Stimulated activated CD4-positive, alpha-beta T cell treated with anti-CD3 and anti-CD28 coated beads, TNF-alpha, amount 100 ng/mL, for 4 hours (primary cell): ENCODE measurements around the gene BRINP2.

Experiments
- DNase-seq, 3 experiments: peaks; one replicate each; pipeline ENCODE4 v3.0.0-alpha.2; 2020; ENCODE audit warnings: low read depth in 3 of 3

BRINP2 gene

GRCh38 chr1:177170756-177171535 is at the start of gene BRINP2:
Gene BRINP2 (plus strand): TSS chr1:177170958. CDS start chr1:177229877, 58,919 bp downstream.
- DNase-seq, result no peak

DNA sequence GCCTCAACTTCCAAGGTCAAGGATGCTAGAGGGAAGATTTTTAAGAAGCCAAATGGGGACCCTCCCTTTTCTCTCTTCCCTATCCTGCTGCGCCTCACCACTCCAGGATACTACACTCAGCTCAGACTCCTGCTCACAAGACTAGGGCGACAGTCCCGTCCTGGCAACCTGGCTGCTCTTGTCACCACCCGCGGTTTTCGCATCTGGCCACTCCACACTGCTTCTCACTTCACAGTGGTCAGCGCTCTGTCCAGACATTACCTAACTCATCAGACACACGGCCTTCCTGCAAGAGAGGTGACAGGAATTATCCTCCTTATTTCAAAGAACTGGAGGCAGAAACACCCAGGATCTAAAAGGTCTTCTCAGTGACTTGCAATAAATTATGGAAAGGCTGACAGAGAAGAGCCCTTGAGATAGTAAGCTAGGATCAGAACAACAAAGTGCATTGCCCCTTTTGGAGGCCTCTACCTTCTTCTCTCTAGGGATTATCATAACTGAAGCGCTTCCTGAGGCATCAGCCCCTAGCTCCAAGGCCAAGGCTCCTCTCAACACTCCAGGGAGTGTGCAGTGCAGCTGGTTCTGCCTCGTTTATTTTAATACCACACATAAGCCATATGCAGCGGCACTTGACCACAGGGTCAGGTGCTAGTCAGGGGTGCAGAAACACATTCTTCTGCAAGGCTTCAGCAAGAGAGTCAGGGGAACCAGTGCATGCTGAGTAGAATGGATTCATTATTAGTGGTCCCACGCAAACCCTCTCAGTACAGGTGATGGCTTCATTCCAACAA is 48.1 kb upstream of the BRINP2 start:
- no peak for DNase-seq

DNA sequence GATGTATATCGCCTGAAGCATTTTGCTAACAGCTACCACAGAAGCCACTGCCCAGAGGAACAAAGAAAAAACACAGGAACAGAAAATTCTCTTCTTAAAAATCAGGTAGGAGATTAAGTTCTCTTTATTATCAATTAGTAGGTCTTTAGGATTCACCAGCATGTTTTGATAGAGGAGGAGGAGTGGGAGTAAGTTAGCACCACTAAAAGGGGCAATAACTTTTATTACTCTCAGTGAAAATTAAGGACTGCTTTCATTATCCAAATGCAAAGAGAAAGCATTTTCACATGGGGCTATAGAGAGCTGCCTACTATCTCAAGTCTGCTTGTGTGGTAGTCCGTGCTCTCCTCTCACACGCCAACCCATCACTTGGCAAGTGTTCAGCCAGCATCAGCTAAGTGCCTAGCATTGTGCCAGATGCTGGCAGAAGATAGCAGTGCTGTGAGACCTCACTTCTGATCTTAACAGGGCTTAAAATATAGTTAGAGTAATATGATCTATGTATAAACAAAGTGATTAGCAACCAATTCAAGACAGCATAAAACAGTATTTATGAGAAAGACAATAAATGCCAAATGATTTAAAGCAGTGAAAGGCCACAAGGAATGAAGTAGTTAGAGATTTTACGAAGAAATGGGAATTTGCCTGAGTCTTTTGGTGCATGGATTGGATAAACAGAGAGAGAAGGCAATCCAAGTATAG is 46.0 kb upstream of the BRINP2 start:
- no peak for DNase-seq

DNA sequence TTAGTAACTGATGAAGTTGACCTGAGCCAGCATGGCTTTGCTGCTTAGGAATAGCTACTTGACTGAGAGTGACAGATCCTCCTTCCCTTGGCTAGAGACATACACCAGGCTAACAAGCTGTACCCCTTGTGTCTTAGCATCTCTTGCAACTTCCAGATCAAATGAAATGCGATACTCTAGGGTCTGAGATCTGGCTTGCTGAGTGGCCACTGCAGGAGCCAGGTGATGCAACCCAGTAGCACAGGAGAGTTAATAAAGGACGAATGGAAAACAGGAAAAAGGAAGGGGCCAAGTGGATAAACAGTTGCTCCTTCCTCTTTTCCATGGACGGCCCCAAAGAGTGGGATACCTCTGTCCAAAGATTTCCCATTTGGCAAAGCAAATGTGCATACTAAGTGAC is 44.5 kb upstream of the BRINP2 start:
- DNase-seq, result no peak

DNA sequence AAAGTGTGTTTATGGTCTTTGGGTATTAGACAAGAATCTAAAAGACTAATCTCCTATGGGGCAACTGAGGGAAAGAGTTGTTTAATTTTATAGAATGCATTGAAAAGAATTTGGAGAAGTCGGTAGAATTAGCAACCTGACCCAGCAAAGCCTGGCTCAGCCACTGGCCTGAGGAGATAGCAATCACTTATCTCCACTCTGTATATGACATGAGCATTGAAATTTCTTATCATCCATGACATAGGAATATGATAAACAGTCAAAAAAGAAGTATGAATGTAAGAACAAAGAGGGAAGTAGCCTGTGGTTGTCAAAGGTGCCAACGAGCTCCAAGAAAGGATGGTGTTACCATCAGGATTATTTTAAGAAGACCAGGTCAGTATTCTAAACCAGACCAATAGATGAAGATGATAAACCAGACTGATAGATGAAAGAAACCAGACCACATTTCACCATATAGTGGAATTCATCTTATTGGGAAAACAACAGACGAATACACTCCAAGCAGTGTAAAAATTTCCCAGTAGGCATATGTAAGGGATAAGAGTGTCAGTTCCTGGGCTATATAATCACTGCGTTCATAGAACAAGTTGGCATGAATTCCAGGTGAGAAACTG is 42.0 kb upstream of the BRINP2 start:
- DNase-seq, result no peak

- no peak for DNase-seq
Observed at GRCh38 chr1:177130451-177130945, 40.3 kb upstream of the BRINP2 start.

- DNase-seq, result no peak
Observed at GRCh38 chr1:177131723-177132122, 39.0 kb upstream of the BRINP2 start.

DNA sequence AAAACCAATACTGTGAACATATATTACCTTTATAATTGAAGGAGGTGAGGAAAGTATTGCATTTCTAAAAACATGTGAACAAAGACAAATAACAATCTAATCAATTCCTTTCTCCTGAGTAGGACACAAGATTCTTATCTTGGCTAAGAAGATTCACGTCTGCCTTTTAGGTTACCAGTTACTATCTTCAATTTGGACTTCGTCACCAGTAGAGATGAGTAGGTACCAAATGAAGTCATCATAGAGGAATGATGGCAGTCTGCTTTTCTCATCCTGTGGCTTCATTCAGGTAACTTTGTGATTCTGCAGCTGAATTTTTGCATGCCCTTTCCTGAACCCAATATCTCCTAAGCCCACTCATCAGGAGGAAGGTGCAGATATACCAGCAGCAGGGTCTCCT is 38.6 kb upstream of the BRINP2 start:
- no peak for DNase-seq

GRCh38 chr1:177133977-177134538 is 36.7 kb upstream of the BRINP2 start:
- no peak for DNase-seq

DNA sequence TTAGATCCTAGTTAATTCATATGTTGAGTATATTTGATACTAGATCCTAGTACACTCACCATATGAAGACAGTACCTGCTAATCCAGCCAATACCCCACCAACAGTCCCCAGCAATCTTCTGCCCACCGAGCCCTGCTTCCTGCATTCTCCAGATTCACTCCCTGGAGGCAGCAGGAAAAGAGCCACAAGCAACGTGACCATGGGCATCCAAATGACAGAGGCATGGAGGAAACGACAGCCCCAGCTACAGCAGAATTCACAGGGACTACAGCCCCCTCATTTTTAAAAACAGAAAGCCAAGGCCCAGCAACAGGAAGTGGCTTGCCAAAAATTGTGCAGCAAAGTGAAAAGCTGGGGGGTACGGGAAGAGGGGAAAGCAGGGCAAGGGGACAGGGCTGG is 35.5 kb upstream of the BRINP2 start:
- DNase-seq, result no peak

DNA sequence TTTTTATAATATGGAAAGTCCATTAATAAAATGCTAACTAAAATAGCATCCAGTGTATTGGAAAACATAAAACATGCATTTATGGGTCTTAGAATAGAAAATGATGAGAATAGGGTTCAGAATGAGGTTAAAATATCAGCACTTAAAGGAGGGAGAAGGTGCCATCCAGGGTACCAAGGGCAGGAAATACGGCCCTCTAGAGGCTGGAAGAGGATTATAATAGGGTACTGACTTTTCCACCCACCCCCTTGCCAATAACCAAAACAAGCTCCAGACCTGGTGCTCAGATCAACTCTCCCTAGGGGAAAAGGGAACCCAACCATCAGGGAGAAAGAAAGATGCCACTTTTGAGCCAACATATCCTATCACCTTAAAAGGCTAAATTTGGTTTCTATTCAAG is 32.9 kb upstream of the BRINP2 start:
- no peak for DNase-seq

DNA sequence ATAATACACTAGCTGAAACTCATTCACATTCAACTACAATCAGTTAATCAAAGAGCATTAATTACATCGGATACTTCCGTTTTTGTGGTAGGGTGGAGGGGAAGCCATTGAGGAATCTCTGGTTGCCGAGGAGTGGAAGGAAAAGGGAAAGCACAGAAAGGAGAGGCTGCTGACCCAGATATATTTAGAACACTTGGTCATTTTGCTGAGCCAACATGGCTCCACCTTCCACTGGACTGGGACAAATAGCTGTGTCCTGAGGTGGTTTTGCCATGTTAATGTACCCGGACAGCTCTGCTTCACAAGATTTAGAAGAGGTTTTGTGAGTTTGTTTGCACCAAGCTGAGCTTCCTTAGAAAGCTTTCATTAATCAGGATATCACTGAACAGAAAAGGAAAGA is 32.4 kb upstream of the BRINP2 start:
- no peak for DNase-seq

- no peak for DNase-seq
Observed at GRCh38 chr1:177142010-177142409, 28.7 kb upstream of the BRINP2 start.

DNA sequence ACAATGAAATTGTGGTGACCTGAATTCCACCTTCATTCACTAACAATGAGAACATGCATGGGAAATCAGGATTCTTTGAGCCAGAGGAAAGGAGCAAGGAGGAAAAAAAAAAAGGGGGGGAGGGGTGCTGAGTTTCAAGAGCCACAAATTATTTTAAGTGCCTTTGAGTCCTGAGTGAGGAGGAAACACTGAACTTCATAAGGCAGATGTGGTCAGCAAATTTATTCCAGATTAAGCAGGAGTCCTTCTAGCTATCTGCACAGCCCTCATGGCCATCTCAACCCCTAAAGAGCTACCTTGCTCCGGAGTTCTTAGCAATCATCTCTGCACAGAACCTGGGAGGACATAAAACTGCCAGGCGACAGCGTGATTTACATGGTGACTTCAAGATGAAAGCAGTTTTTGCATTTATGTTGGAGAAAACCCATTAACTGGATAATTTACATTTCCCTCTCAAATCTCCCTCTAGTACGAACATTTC is 27.9 kb upstream of the BRINP2 start:
- DNase-seq, result no peak

DNA sequence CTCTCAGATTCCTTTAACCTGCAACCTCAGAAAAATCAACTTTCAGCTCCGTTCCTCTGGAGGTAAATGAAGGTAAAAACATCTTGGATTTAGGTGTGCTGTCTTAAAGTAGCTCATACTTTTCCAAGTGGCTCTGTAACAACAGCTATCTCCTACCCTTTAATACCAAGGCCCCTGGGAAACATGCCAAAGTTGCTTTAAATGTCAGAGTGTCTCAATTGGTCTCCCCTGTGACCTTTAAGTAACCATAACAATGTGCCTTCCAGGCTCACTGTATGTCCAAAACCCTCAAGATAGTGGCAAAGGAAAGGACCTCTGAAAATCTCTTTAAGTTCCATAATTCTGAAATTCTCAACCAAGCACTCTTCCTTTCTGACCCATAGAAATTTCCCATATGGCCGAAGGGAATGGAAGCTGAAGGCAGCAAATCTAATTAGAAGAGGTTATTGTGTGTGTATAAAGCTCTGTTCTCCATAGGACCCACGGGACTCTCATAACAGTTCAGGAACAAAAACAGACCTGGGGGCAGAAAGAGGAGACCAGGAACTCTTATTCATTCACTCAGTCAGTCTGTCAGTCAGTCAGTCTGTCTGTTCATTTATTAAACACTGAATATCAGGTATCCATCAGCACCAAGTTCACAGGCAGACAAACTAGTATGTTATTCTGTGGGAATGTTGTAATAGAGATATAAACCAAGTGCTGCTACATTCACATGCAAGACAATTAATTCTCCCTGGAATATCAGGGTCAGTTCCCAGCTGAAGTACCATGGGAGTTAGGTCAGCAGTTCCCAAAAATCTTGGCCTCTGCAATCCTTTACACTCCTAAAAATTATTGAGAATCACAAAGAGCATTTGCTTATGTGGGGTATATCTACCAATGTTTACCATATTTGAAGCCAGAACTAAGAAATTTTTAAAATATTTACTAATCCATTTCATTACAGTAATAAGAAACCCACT is 25.4 kb upstream of the BRINP2 start:
- DNase-seq, result no peak

DNA sequence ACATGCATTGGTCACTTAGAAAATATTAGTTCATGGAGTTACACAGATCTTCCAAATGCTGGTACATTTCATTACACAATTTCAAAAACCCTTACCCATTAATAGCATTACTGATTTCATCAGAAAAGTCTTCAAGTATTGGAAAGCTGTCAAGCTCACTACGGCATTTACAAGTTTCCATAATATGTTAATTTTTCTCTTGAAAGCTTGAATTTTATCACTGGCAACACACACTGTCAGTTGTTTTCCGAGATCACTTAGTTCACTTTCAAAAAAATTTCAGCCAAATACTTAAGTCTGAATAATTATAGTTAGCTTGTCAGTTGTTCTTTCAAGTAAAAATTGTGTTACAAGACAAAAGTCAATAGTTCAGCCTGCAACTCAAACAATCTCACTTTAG is 24.3 kb upstream of the BRINP2 start:
- no peak for DNase-seq

DNA sequence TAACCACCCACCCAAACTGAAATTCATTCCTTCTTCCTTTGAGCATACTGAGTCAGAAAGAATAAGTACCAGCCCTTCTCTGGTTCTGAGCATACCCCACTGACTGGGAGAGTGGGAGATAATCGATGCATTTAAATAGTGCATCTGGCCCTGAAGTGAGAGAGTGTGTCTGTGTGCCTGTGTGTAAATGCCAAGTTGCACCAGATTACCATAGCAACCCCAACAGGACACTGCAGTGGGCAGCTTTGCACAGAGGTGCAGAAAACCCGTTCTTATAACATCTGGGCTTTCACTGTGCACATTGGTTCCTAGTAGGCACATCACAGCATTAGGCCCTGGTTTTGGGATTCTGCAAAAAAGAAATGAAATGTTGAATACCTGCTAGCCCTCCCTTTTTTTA is 8.5 kb upstream of the BRINP2 start:
- DNase-seq, result no peak

DNA sequence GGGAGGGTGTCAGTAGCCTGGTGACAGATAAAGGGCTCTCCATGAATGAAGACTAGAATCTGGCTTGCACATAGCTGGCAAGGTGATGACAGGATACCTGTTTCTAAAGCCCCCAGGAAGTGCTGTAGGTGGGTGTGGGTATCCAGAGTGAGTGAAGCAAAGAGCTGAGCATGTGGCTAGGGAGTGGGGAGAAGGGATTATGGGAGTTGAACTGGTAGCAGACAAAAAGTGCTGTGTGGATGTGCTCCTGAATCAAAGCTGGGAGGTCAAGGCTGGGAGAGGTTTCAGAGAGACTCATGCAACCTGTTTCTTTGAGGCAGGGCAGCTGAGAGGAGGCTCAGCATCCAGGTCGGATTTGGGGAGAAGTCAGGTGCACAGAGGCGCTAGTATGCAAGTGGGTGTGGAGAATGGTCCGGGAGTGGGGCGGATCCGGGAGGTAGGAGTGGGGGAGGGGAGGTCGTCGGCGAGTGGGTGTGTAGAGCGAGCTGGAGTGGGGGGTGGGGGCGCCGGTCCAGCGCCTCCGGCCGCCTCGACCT is 6.8 kb upstream of the BRINP2 start:
- no peak for DNase-seq

- DNase-seq, result no peak
Observed at GRCh38 chr1:177164380-177165068, 6.2 kb upstream of the BRINP2 start, which contains the start of gene ASTN1. Gene ASTN1 (minus strand): TSS chr1:177164712. CDS start chr1:177164676, 36 bp downstream.
